Neural cell (in vitro differentiated cells): ENCODE data around the gene CCDC190.

ENCODE experiments used
- CTCF ChIP-seq: fragments of 450-650 bp; IDR thresholded peaks from 2 replicates; pipeline ENCODE4 v1.5.1; 2014; ENCODE audit warnings: antibody characterized with exemption, mild to moderate bottlenecking, moderate library complexity; ENCODE audit not compliant: poor library complexity, severe bottlenecking
- EP300 ChIP-seq: fragments of 450-650 bp; conservative IDR thresholded peaks from 2 replicates; pipeline ENCODE4 v1.6.1; 2014; ENCODE audit warnings: antibody characterized with exemption, mild to moderate bottlenecking, moderate library complexity; ENCODE audit not compliant: poor library complexity, severe bottlenecking
- EZH2 ChIP-seq: fragments of 200-600, 300-800 bp; shearing (Covaris generic), sonication (generic); IDR thresholded peaks from 2 replicates; pipeline ENCODE4 v1.6.1; 2014; ENCODE audit warnings: antibody characterized with exemption, low read length, borderline replicate concordance, mild to moderate bottlenecking; ENCODE audit not compliant: insufficient read depth, poor library complexity, severe bottlenecking
- MXI1 ChIP-seq: fragments of 450-650 bp; conservative IDR thresholded peaks from 2 replicates; pipeline ENCODE4 v1.6.1; 2014; ENCODE audit warnings: antibody characterized with exemption, mild to moderate bottlenecking; ENCODE audit not compliant: poor library complexity, severe bottlenecking
- POLR2AphosphoS5 ChIP-seq: IDR thresholded peaks from 2 replicates; pipeline ENCODE4 v1.6.1; 2012
- RAD21 ChIP-seq: fragments of 450-650 bp; conservative IDR thresholded peaks from 2 replicates; pipeline ENCODE4 v1.6.1; 2014; ENCODE audit warnings: antibody characterized with exemption, mild to moderate bottlenecking, moderate library complexity
- REST ChIP-seq: IDR thresholded peaks from 2 replicates; pipeline ENCODE4 v1.6.1; 2012; ENCODE audit warnings: borderline replicate concordance
- TAF1 ChIP-seq: IDR thresholded peaks from 2 replicates; pipeline ENCODE4 v1.6.1; 2012; ENCODE audit warnings: low read depth

- TF ChIP-seq CTCF: no peak
- TF ChIP-seq RAD21: no peak
- TF ChIP-seq TAF1: no peak
- no peak for TF ChIP-seq EZH2
- TF ChIP-seq POLR2AphosphoS5: no peak
- no peak for TF ChIP-seq REST
- no peak for TF ChIP-seq EP300
- TF ChIP-seq MXI1: no peak
Observed at GRCh38 chr1:162840250-162840839, 20.6 kb downstream of the CCDC190 start.
